H1 (cell line): Measurements from ENCODE around the gene DLGAP3. TPM values are rescaled to one million over a fixed set of nuclear protein-coding genes. Genes with fewer than 3 reads are reported as not detected.

Experiments
- CTCF ChIA-PET: fragments of 300-600 bp; sonication (Branson Sonifier 250); formaldehyde crosslinking; loops from one replicate; lab custom pipeline; 2021; ENCODE audit not compliant: partially characterized antibody; lab: Charles Lee
- POLR2A ChIA-PET: fragments of 300-600 bp; sonication (Branson Sonifier 250); formaldehyde crosslinking; loops from one replicate; lab custom pipeline; 2021; ENCODE audit warnings: inconsistent platforms; ENCODE audit not compliant: partially characterized antibody; lab: Charles Lee
- DNase-seq, 2 experiments: peaks; one replicate each; pipeline versions ENCODE4 v3.0.0 to v3.0.0-alpha.2; 2010 to 2022; ENCODE audit warnings: low spot score in 2 of 2, low read depth in 1 of 2, mixed read lengths in 1 of 2
- FAIRE-seq: peaks from 2 replicates; lab custom pipeline; 2011; peaks lifted over from hg19 to GRCh38; lab: Jason Lieb, UNC
- H2AFZ ChIP-seq: 2 replicates; pipeline ENCODE4 v1.8.1; 2012; ENCODE audit warnings: low read length, inconsistent platforms
- H2AK5ac ChIP-seq: 2 replicates; pipeline ENCODE4 v1.6.1; 2013; ENCODE audit warnings: low read depth, low read length
- H2BK120ac ChIP-seq: replicated peaks from 2 replicates; pipeline ENCODE3; 2013; ENCODE audit warnings: low read depth, low read length, inconsistent platforms
- H2BK12ac ChIP-seq: 2 replicates; pipeline ENCODE4 v1.6.1; 2013; ENCODE audit warnings: low read depth, low read length
- H2BK15ac ChIP-seq: 2 replicates; pipeline ENCODE4 v1.6.1; 2013; ENCODE audit warnings: low read length
- H2BK20ac ChIP-seq: 2 replicates; pipeline ENCODE4 v1.6.1; 2013; ENCODE audit warnings: low read length
- H2BK5ac ChIP-seq: 2 replicates; pipeline ENCODE4 v1.6.1; 2013; ENCODE audit warnings: low read depth, low read length
- H3K14ac ChIP-seq: 2 replicates; pipeline ENCODE4 v1.6.1; 2013; ENCODE audit warnings: inconsistent platforms; ENCODE audit not compliant: insufficient read length
- H3K18ac ChIP-seq: 2 replicates; pipeline ENCODE4 v1.6.1; 2013; ENCODE audit warnings: low read length; ENCODE audit errors: extremely low read depth
- H3K23ac ChIP-seq: 2 replicates; pipeline ENCODE4 v1.6.1; 2013; ENCODE audit warnings: inconsistent platforms; ENCODE audit not compliant: insufficient read length
- H3K23me2 ChIP-seq: 2 replicates; pipeline ENCODE4 v1.6.1; 2013; ENCODE audit warnings: low read depth, low read length
- H3K27ac ChIP-seq: 2 replicates; pipeline ENCODE4 v1.6.1; 2011; ENCODE audit warnings: low read depth, low read length, inconsistent platforms
- H3K27me3 ChIP-seq, 4 experiments: replicated peaks in 1 of 4; 1 replicate in 1 of 4; 2 replicates in 3 of 4; pipeline versions ENCODE4 v1.6.1 to v1.8.1; 2011 to 2013; ENCODE audit warnings: low read length in 3 of 4, mild to moderate bottlenecking in 3 of 4, inconsistent platforms in 2 of 4, mixed read lengths in 2 of 4, moderate library complexity in 1 of 4; ENCODE audit not compliant: control insufficient read depth in 3 of 4, insufficient read depth in 3 of 4; ENCODE audit errors: extremely low read depth in 1 of 4
- H3K36me3 ChIP-seq, 4 experiments: 2 replicates each; pipeline versions ENCODE4 v1.6.1 to v1.8.1; 2011 to 2013; ENCODE audit warnings: mild to moderate bottlenecking in 4 of 4, low read length in 3 of 4, moderate library complexity in 2 of 4, control low read depth in 1 of 4, inconsistent platforms in 1 of 4; ENCODE audit not compliant: insufficient read depth in 4 of 4, control insufficient read depth in 2 of 4
- H3K4ac ChIP-seq: replicated peaks from 2 replicates; pipeline ENCODE3; 2013; ENCODE audit warnings: low read length, low read depth, mixed read lengths, inconsistent platforms; ENCODE audit not compliant: insufficient read length
- H3K4me1 ChIP-seq, 4 experiments: replicated peaks in 1 of 4; 1 replicate in 1 of 4; 2 replicates in 3 of 4; pipeline versions ENCODE4 v1.6.1 to v1.8.1; 2011 to 2013; ENCODE audit warnings: low read length in 3 of 4, inconsistent platforms in 2 of 4, mixed read lengths in 1 of 4; ENCODE audit not compliant: insufficient read depth in 4 of 4, control insufficient read depth in 3 of 4
- H3K4me2 ChIP-seq, 2 experiments: 2 replicates each; pipeline versions ENCODE4 v1.6.1 to v1.8.1; 2011 to 2013; ENCODE audit warnings: low read depth in 2 of 2, low read length in 2 of 2, control low read depth in 1 of 2, inconsistent platforms in 1 of 2, mild to moderate bottlenecking in 1 of 2; ENCODE audit not compliant: insufficient read depth in 1 of 2
- H3K4me3 ChIP-seq, 4 experiments: fragments of 200-600, 300-600 bp in 1 of 4; sonication (generic), shearing (Covaris generic), sonication (Bioruptor Twin) in 1 of 4; 2 replicates each; pipeline versions ENCODE4 v1.5.1 to v1.8.1; 2011 to 2016; ENCODE audit warnings: low read length in 4 of 4, low read depth in 3 of 4, control low read depth in 2 of 4, inconsistent platforms in 2 of 4, mild to moderate bottlenecking in 2 of 4, mixed read lengths in 1 of 4, moderate library complexity in 1 of 4; ENCODE audit not compliant: insufficient read depth in 2 of 4; ENCODE audit errors: extremely low read depth in 1 of 4
- H3K56ac ChIP-seq: replicated peaks from 2 replicates; pipeline ENCODE3; 2013; ENCODE audit warnings: low read depth, mild to moderate bottlenecking, mixed read lengths, low read length, inconsistent platforms; ENCODE audit not compliant: insufficient read length
- H3K79me1 ChIP-seq: 2 replicates; pipeline ENCODE4 v1.6.1; 2013; ENCODE audit warnings: low read depth, low read length, control low read depth
- H3K79me2 ChIP-seq, 2 experiments: 2 replicates each; pipeline versions ENCODE4 v1.6.1 to v1.8.1; 2012 to 2013; ENCODE audit warnings: low read length in 2 of 2, mild to moderate bottlenecking in 2 of 2, inconsistent platforms in 1 of 2; ENCODE audit not compliant: insufficient read depth in 2 of 2, control insufficient read depth in 1 of 2
- H3K9ac ChIP-seq, 4 experiments: replicated peaks in 1 of 4; 1 replicate in 1 of 4; 2 replicates in 3 of 4; pipeline versions ENCODE4 v1.6.1 to v1.8.1; 2011 to 2013; ENCODE audit warnings: low read depth in 3 of 4, low read length in 3 of 4, control low read depth in 2 of 4, mild to moderate bottlenecking in 2 of 4, moderate library complexity in 2 of 4, inconsistent platforms in 1 of 4; ENCODE audit errors: extremely low read depth in 1 of 4
- H3K9me3 ChIP-seq, 2 experiments: 2 replicates each; pipeline versions ENCODE4 v1.6.1 to v1.8.1; 2012 to 2013; ENCODE audit warnings: mild to moderate bottlenecking in 2 of 2, moderate library complexity in 2 of 2, control low read depth in 1 of 2, inconsistent platforms in 1 of 2, low read depth in 1 of 2, low read length in 1 of 2, mixed read lengths in 1 of 2; ENCODE audit not compliant: insufficient read depth in 2 of 2
- H4K20me1 ChIP-seq, 2 experiments: replicated peaks in 1 of 2; 2 replicates each; pipeline versions ENCODE3 to v1.8.1; 2011 to 2013; ENCODE audit warnings: inconsistent platforms in 2 of 2, low read length in 2 of 2, mild to moderate bottlenecking in 1 of 2; ENCODE audit not compliant: insufficient read depth in 2 of 2, control insufficient read depth in 1 of 2
- H4K5ac ChIP-seq: 2 replicates; pipeline ENCODE4 v1.6.1; 2013; ENCODE audit warnings: low read length, low read depth, mixed read lengths, inconsistent platforms; ENCODE audit not compliant: insufficient read length
- H4K8ac ChIP-seq: 2 replicates; pipeline ENCODE4 v1.8.0; 2013; ENCODE audit warnings: mild to moderate bottlenecking, moderate library complexity, low read length, inconsistent platforms; ENCODE audit not compliant: insufficient read depth; ENCODE audit errors: extremely low read depth
- H4K91ac ChIP-seq: replicated peaks from 2 replicates; pipeline ENCODE3; 2013; ENCODE audit warnings: low read length, mixed read lengths, inconsistent platforms; ENCODE audit not compliant: insufficient read length
- BACH1 ChIP-seq: IDR thresholded peaks from 2 replicates; pipeline ENCODE4 v1.6.1; 2012; ENCODE audit warnings: low read length, improper control_type of control experiment
- BRCA1 ChIP-seq: IDR thresholded peaks from 2 replicates; pipeline ENCODE4 v1.6.1; 2012; ENCODE audit warnings: low read depth, low read length, improper control_type of control experiment
- CBX8 ChIP-seq: fragments of 300-800, 300-1000 bp; sonication (generic); IDR thresholded peaks from 2 replicates; pipeline ENCODE4 v1.7.1; 2016; ENCODE audit warnings: low read depth, low read length, borderline replicate concordance
- CHD1 ChIP-seq: IDR thresholded peaks from 2 replicates; pipeline ENCODE4 v1.6.1; 2012; ENCODE audit warnings: low read depth, low read length, improper control_type of control experiment
- EZH2 ChIP-seq: fragments of 200-600 bp; sonication (generic); IDR thresholded peaks from 2 replicates; pipeline ENCODE4 v1.7.1; 2012; ENCODE audit warnings: low read depth, mild to moderate bottlenecking, moderate library complexity, low read length, inconsistent platforms; ENCODE audit not compliant: severe bottlenecking
- KDM4A ChIP-seq: IDR thresholded peaks from one replicate; pipeline ENCODE4 v1.7.1; 2012; ENCODE audit warnings: low read depth, mild to moderate bottlenecking, moderate library complexity, low read length, inconsistent platforms; ENCODE audit not compliant: severe bottlenecking
- NANOG ChIP-seq: IDR thresholded peaks from 2 replicates; pipeline ENCODE4 v1.6.1; 2011; ENCODE audit warnings: low read length, low read depth, mild to moderate bottlenecking, inconsistent platforms; ENCODE audit not compliant: insufficient read depth, poor library complexity, severe bottlenecking
- RBBP5 ChIP-seq: IDR thresholded peaks from 2 replicates; pipeline ENCODE4 v1.7.1; 2012; ENCODE audit warnings: low read depth, mild to moderate bottlenecking, inconsistent platforms, low read length, moderate library complexity, borderline replicate concordance
- SIRT6 ChIP-seq: IDR thresholded peaks from one replicate; pipeline ENCODE4 v1.7.1; 2012; ENCODE audit warnings: low read length, inconsistent platforms
- SP1 ChIP-seq: IDR thresholded peaks from 2 replicates; pipeline ENCODE4 v1.6.1; 2011; ENCODE audit warnings: low read depth, low read length
- SP2 ChIP-seq: IDR thresholded peaks from 2 replicates; pipeline ENCODE4 v1.6.1; 2012; ENCODE audit warnings: mild to moderate bottlenecking, low read length, inconsistent platforms
- SRF ChIP-seq: IDR thresholded peaks from 2 replicates; pipeline ENCODE4 v1.6.1; 2011; ENCODE audit warnings: mild to moderate bottlenecking, low read depth, low read length, moderate library complexity
- WGBS, 2 experiments: shearing (Covaris generic) in 1 of 2; methylation state at CpG; one replicate each; pipeline versions ENCODE4 v1.1.6 to v1.1.7; 2013 to 2015; ENCODE audit warnings: low lambda C conversion rate in 2 of 2, mixed read lengths in 2 of 2, inconsistent platforms in 1 of 2, low coverage in 1 of 2, missing lambda C conversion rate in 1 of 2; ENCODE audit not compliant: insufficient replicate concordance in 2 of 2, insufficient coverage in 1 of 2, insufficient read length in 1 of 2; ENCODE audit errors: extremely low coverage in 1 of 2, missing lambda C conversion rate in 1 of 2; 5-methylcytosine and 5-hydroxymethylcytosine counted together
- polyA plus RNA-seq, 7 experiments: library from polyadenylated mRNA; depleted of rRNA in 3 of 7; stranded (reverse) in 5 of 7; unstranded in 2 of 7; fragments of >200 nt in 5 of 7; fragments of 200-250 nt in 2 of 7; gene quantifications; 1 replicate in 5 of 7; 2 replicates in 1 of 7; 4 replicates in 1 of 7; pipeline versions ENCODE4 v1.2.1 to v1.2.3, GENCODE V29; 2011 to 2013; ENCODE audit warnings: missing spikeins in 2 of 7, mixed read lengths in 2 of 7
- total RNA-seq: library from RNA; stranded (reverse); fragmentation: NEBNext Ultra II Directional; extraction: Animal tissue kit (Norgen Biotek cat#: 25700); gene quantifications from 2 replicates; pipeline ENCODE4 v1.2.1, GENCODE V29; 2021

DLGAP3 gene
- total and polyA plus RNA-seq, 2 of the 8 experiments (the other 6 are each of a cell fraction or from before 2014, with no cell fraction given), result 3.8 to 13.2 TPM

DNA sequence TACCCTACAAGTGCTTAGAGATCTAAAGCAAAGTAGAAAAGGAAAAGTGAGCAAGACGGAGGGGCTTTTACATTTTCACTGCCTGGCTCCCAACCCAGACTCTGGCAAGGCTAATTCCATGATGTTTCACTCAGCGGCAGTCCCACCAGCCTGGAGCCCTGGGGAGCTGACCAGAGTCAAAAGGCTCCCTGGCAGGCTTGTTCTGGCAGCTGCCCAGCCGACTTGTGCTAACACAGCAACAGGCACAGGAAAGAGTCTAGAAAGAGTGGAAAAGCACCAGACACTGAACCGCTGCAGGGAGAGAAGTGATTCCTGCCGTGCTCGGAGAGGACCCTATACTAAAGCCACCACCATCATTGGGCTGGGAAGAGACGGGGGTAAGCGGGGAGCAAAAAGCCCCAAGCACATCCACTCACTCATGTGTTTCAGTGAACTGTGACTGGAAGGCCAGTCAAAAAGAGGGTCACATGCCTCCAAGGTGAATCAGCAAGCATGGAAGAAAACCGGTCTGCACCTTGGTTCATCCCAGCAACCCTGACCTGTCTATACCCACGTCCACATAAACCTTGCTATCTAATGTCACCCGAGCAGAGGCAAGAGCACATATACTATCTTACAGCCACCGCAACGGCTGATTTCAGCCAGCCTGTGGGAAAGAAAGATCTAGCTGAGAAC lies 77.9 kb downstream of the DLGAP3 start:
- no peak for FAIRE-seq
- Histone ChIP-seq H2AFZ (no peak overlapping the region), H3K79me1 (no peaks in the 10 kb centered on the region), H3K4me2 (no peak overlapping the region), H3K79me2 (peaks cover 0 to 6% of the 10 kb centered on the region in 2 experiments; a peak in 1 of 4 replicates), H3K23me2 (no peaks in the 10 kb centered on the region), H3K4me1 (peaks cover 0 to 9% (median under 1%) of the 10 kb centered on the region in 4 experiments; a peak in 3 of 7 replicates), H2BK12ac (peak overlapping the region; percentile 78; the same call in 1 of the 2 replicates), H2BK5ac (0 out of 2 replicates have a peak overlapping the region, but pooled peaks have one; percentile 12), H3K18ac (no peak overlapping the region), H2BK120ac (no peak overlapping the region), H2BK15ac (no peak overlapping the region), H4K5ac (no peak overlapping the region), H3K27me3 (no peaks in the 10 kb centered on the region), H3K27ac (no peak overlapping the region), H3K4ac (no peak overlapping the region), H4K8ac (no peak overlapping the region), H3K14ac (no peak overlapping the region), H3K23ac (no peak overlapping the region), H2AK5ac (no peak overlapping the region), H4K20me1 (peaks cover 0 to 2% of the 10 kb centered on the region in 2 experiments), H3K9ac (no peak overlapping the region), H3K36me3 (peaks cover 4 to 14% (median 11%) of the 10 kb centered on the region in 4 experiments; a peak in 7 of 8 replicates), H3K9me3 (no peaks in the 10 kb centered on the region), H3K56ac (no peak overlapping the region), H4K91ac (peak overlapping the region; percentile 20), H3K4me3 (no peak overlapping the region), H2BK20ac (0 out of 2 replicates have a peak overlapping the region, but pooled peaks have one; percentile 80)
- POLR2A ChIA-PET, result interaction anchor here (1.2 to 2.0 kb wide), 2 partner anchors 10 to 14 kb away, joined by 3 to 11 read pairs; no protein-coding TSS in a partner anchor
- CTCF ChIA-PET, result interaction anchor here (1.5 to 14.3 kb wide), 13 partner anchors 9 to 301 kb away, joined by 3 to 230 read pairs (median 10); partner anchors contain the start of genes GJA4 and GJB5
- WGBS, 2 experiments, result 92% methylated on average over 13 of the region's 13 CpGs; no CpG with 5 or more reads in 1 of the 2 experiments
- no peak for TF ChIP-seq KDM4A
- TF ChIP-seq CHD1, result no peak
- no peak for TF ChIP-seq CBX8
- no peak for TF ChIP-seq SP1
- TF ChIP-seq RBBP5, result no peak
- TF ChIP-seq NANOG, result no peak
- no peak for TF ChIP-seq EZH2
- no peak for TF ChIP-seq BRCA1
- no peak for TF ChIP-seq SRF
- no peak for TF ChIP-seq SP2
- TF ChIP-seq SIRT6, result no peak
- TF ChIP-seq BACH1, result no peak
- DNase-seq, result no peak
